Left ventricle myocardium inferior (tissue), 1 donor: ENCODE data around the gene CATSPERD. TPM values are rescaled to one million over a fixed set of nuclear protein-coding genes. Genes with fewer than 3 reads are reported as not detected.
A peak's percentile ranks its signal among the peaks of the same experiment; 100 is the strongest.

Experiments used
- DNase-seq: peaks from one replicate; pipeline ENCODE4 v3.0.0-alpha.2; 2020
- H3K27ac ChIP-seq: fragments of 200-600 bp; replicated peaks from 2 replicates; pipeline ENCODE4 v1.8.0; 2021
- H3K27me3 ChIP-seq: fragments of 200-600 bp; 2 replicates; pipeline ENCODE4 v1.8.0; 2021; ENCODE audit warnings: low read depth
- H3K36me3 ChIP-seq: fragments of 200-600 bp; 2 replicates; pipeline ENCODE4 v1.8.0; 2021
- H3K4me1 ChIP-seq: fragments of 200-600 bp; 2 replicates; pipeline ENCODE4 v1.8.0; 2021
- H3K4me3 ChIP-seq: fragments of 200-600 bp; 2 replicates; pipeline ENCODE4 v1.8.0; 2021; ENCODE audit warnings: mild to moderate bottlenecking, moderate library complexity
- H3K9me3 ChIP-seq: fragments of 200-600 bp; replicated peaks from 2 replicates; pipeline ENCODE4 v1.8.0; 2021
- CTCF ChIP-seq: fragments of 200-600 bp; IDR thresholded peaks from 2 replicates; pipeline ENCODE4 v1.8.0; 2021; ENCODE audit warnings: antibody characterized with exemption, mild to moderate bottlenecking, borderline replicate concordance
- intact Hi-C: fragments of 100-400 bp; cut with micrococcal nuclease; formaldehyde crosslinking; loops from one replicate; pipeline ENCODE4 v1.11.0; 2022
- long read RNA-seq: library from polyadenylated mRNA; unstranded; transcript quantifications from one replicate; pipeline ENCODE4 v2.0.0, GENCODE V29; 2021
- total RNA-seq: library from RNA; stranded (reverse); fragmentation: NEBNext Ultra II Directional; extraction: Animal tissue kit (Norgen Biotek cat#: 25700); gene quantifications from one replicate; pipeline ENCODE4 v1.2.1, GENCODE V29; 2021
- donor health status: DM: no; HTN: yes; CAD: no; lungs with severe emphysema.

CATSPERD gene
- not detected for total RNA-seq
- long read RNA-seq, result 0 reads

GRCh38 chr19:5719961-5720790 lies at the start of gene CATSPERD, which contains the start of gene LONP1:
Gene CATSPERD (plus strand): TSS chr19:5720637. CDS start chr19:5720738, 101 bp downstream.
Gene LONP1 (minus strand): TSS chr19:5720146. CDS start chr19:5720132, 14 bp downstream.
- peak within 1 kb of the TSS; percentile 100 for H3K27ac ChIP-seq
- intact Hi-C loops, result no loop called here
- H3K27me3 ChIP-seq, result no peaks in the 10 kb centered on the region
- TF ChIP-seq CTCF, result peak; percentile 95
- peak; percentile 98 for DNase-seq
- peak within 1 kb of the TSS; percentile 98 for H3K4me3 ChIP-seq
- H3K9me3 ChIP-seq, result no peaks in the 10 kb centered on the region
- H3K36me3 ChIP-seq, result peaks cover 4% of the 10 kb centered on the region
- H3K4me1 ChIP-seq, result peaks cover 48% of the 10 kb centered on the region

- no peak overlapping the region for H3K4me3 ChIP-seq
- no peak overlapping the region for H3K27ac ChIP-seq
- DNase-seq, result peak; percentile 6
- TF ChIP-seq CTCF, result no peak
- intact Hi-C loops, result no loop called here
- peaks cover 16% of the 10 kb centered on the region for H3K4me1 ChIP-seq
- H3K36me3 ChIP-seq, result peaks cover 36% of the 10 kb centered on the region
- H3K9me3 ChIP-seq, result no peaks in the 10 kb centered on the region
- no peaks in the 10 kb centered on the region for H3K27me3 ChIP-seq
Measured at GRCh38 chr19:5671600-5671999, 48.8 kb upstream of the CATSPERD start.

- no peak overlapping the region for H3K4me3 ChIP-seq
- no peaks in the 10 kb centered on the region for H3K27me3 ChIP-seq
- TF ChIP-seq CTCF, result no peak
- H3K27ac ChIP-seq, result no peak overlapping the region
- no peak for DNase-seq
- H3K36me3 ChIP-seq, result peaks cover 30% of the 10 kb centered on the region
- peaks cover 19% of the 10 kb centered on the region for H3K4me1 ChIP-seq
- intact Hi-C loops, result no loop called here
- no peaks in the 10 kb centered on the region for H3K9me3 ChIP-seq
Measured at GRCh38 chr19:5672708-5673459, 47.6 kb upstream of the CATSPERD start.

GRCh38 chr19:5673752-5674151 lies 46.7 kb upstream of the CATSPERD start:
- no peak for TF ChIP-seq CTCF
- Histone ChIP-seq H3K4me1 (peaks cover 21% of the 10 kb centered on the region), H3K27me3 (no peaks in the 10 kb centered on the region), H3K9me3 (no peaks in the 10 kb centered on the region), H3K36me3 (peaks cover 27% of the 10 kb centered on the region), H3K4me3 (no peak overlapping the region), H3K27ac (no peak overlapping the region)
- intact Hi-C loops, result no loop called here
- DNase-seq, result no peak

GRCh38 chr19:5674714-5675113 lies 45.7 kb upstream of the CATSPERD start:
- intact Hi-C loops, result no loop called here
- Histone ChIP-seq H3K27ac (no peak overlapping the region), H3K4me1 (peaks cover 30% of the 10 kb centered on the region), H3K36me3 (peaks cover 18% of the 10 kb centered on the region), H3K27me3 (no peaks in the 10 kb centered on the region), H3K9me3 (no peaks in the 10 kb centered on the region), H3K4me3 (no peak overlapping the region)
- TF ChIP-seq CTCF, result no peak
- no peak for DNase-seq
